Left lung (tissue), 10 donors: ENCODE measurements around the gene MUC13. TPM values are rescaled to one million over a fixed set of nuclear protein-coding genes. Genes with fewer than 3 reads are reported as not detected.

Source experiments
- ATAC-seq: fragments of 200-7000 bp; cut with Tn5 transposase; one replicate; pipeline ENCODE4 v1.9.1; 2020; ENCODE audit warnings: moderate library complexity
- DNase-seq, 4 donors: peaks; one replicate each; pipeline ENCODE4 v3.0.0-alpha.2; 2013 to 2020
- H3K27ac ChIP-seq, 2 donors: fragments of 200-600 bp; sonication (generic) in 1 of 2; one replicate each; pipeline versions ENCODE4 v1.5.0 to v1.8.0; 2020 to 2021
- H3K27me3 ChIP-seq, 2 donors: fragments of 200-600 bp; sonication (generic) in 1 of 2; one replicate each; pipeline versions ENCODE4 v1.5.0 to v1.8.0; 2020 to 2021
- H3K36me3 ChIP-seq, 2 donors: fragments of 200-600 bp; sonication (generic) in 1 of 2; one replicate each; pipeline versions ENCODE4 v1.5.0 to v1.8.0; 2020 to 2021
- H3K4me1 ChIP-seq, 2 donors: fragments of 200-600 bp; one replicate each; pipeline ENCODE4 v1.8.0; 2021
- H3K4me3 ChIP-seq, 2 donors: fragments of 200-600 bp; sonication (generic) in 1 of 2; one replicate each; pipeline versions ENCODE4 v1.5.0 to v1.8.0; 2020 to 2021; ENCODE audit warnings: mild to moderate bottlenecking in 1 of 2
- H3K9me3 ChIP-seq, 2 donors: fragments of 200-600 bp; sonication (generic) in 1 of 2; one replicate each; pipeline versions ENCODE4 v1.5.0 to v1.8.0; 2020 to 2021
- CTCF ChIP-seq, 2 donors: fragments of 200-600 bp; sonication (generic) in 1 of 2; IDR thresholded peaks; one replicate each; pipeline versions ENCODE4 v1.5.0 to v1.8.0; 2021; ENCODE audit warnings: antibody characterized with exemption in 2 of 2
- intact Hi-C, 2 donors: fragments of 100-400 bp; cut with DNase I; formaldehyde crosslinking; loops; one replicate each; pipeline versions ENCODE4 v1.11.2 to v1.14.2; 2022
- polyA plus RNA-seq, 6 donors: library from polyadenylated mRNA; unstranded; fragments of 120-200 nt; gene quantifications; one replicate each; pipeline ENCODE4 v1.2.1, GENCODE V29; 2013; ENCODE audit not compliant: insufficient read length in 6 of 6
- total RNA-seq, 2 donors: library from RNA; stranded (reverse); fragmentation: NEBNext Ultra II Directional; extraction: Animal tissue kit (Norgen Biotek cat#: 25700); gene quantifications; one replicate each; pipeline ENCODE4 v1.2.1, GENCODE V29; 2021
- donor health status: DM: no; HTN: yes; CAD: no.
- donor health status: DM: no; HTN: no; CAD: no.

MUC13 gene
- total and polyA plus RNA-seq, 8 donors, result 0.50 TPM; not detected in 7

GRCh38 chr3:124939661-124940060 lies 5.1 kb upstream of the MUC13 start:
- TF ChIP-seq CTCF (IDR thresholded peaks at IDR 0.05), result no peak
- DNase-seq (no peak), ATAC-seq (no peak)
- intact Hi-C loops, result loop anchor here in 1 of 2 donors (10.0 kb wide), 1 partner anchor 225 kb away; no protein-coding TSS in a partner anchor
- H3K27ac ChIP-seq, result no peak overlapping the region
- no peaks in the 10 kb centered on the region for H3K9me3 ChIP-seq
- no peaks in the 10 kb centered on the region for H3K27me3 ChIP-seq
- H3K36me3 ChIP-seq, result no peaks in the 10 kb centered on the region
- H3K4me3 ChIP-seq, result no peak overlapping the region
- no peaks in the 10 kb centered on the region for H3K4me1 ChIP-seq

GRCh38 chr3:124938896-124939295 lies 4.3 kb upstream of the MUC13 start:
- Histone ChIP-seq H3K27me3 (no peaks in the 10 kb centered on the region), H3K4me1 (no peaks in the 10 kb centered on the region), H3K9me3 (no peaks in the 10 kb centered on the region), H3K27ac (no peak overlapping the region), H3K4me3 (no peak overlapping the region), H3K36me3 (no peaks in the 10 kb centered on the region)
- no peak for TF ChIP-seq CTCF (IDR thresholded peaks at IDR 0.05)
- no peak for ATAC-seq
- intact Hi-C loops, result loop anchor here in 1 of 2 donors (10.0 kb wide), 1 partner anchor 226 kb away; no protein-coding TSS in a partner anchor
- no peak for DNase-seq

- Histone ChIP-seq H3K4me1 (no peaks in the 10 kb centered on the region), H3K36me3 (no peaks in the 10 kb centered on the region), H3K9me3 (no peaks in the 10 kb centered on the region), H3K27me3 (no peaks in the 10 kb centered on the region), H3K4me3 (no peak overlapping the region), H3K27ac (no peak overlapping the region)
- ATAC-seq (no peak), DNase-seq (no peak)
- TF ChIP-seq CTCF (IDR thresholded peaks at IDR 0.05), result no peak
- intact Hi-C loops, result loop anchor here in 1 of 2 donors (10.0 kb wide), 1 partner anchor 228 kb away; no protein-coding TSS in a partner anchor
Measured at GRCh38 chr3:124937049-124937448, 2.5 kb upstream of the MUC13 start.

GRCh38 chr3:124935794-124936542 lies 1.4 kb upstream of the MUC13 start:
- Histone ChIP-seq H3K36me3 (no peaks in the 10 kb centered on the region), H3K27ac (no peak overlapping the region), H3K4me3 (no peak overlapping the region), H3K9me3 (no peaks in the 10 kb centered on the region), H3K4me1 (no peaks in the 10 kb centered on the region), H3K27me3 (no peaks in the 10 kb centered on the region)
- ATAC-seq (no peak), DNase-seq (no peak)
- intact Hi-C loops, result loop anchor here in 1 of 2 donors (10.0 kb wide), 1 partner anchor 229 kb away; no protein-coding TSS in a partner anchor
- TF ChIP-seq CTCF (IDR thresholded peaks at IDR 0.05), result no peak

- DNase-seq, result no peak
- intact Hi-C loops, result loop anchor here in 1 of 2 donors (10.0 kb wide), 1 partner anchor 230 kb away; no protein-coding TSS in a partner anchor
Measured at GRCh38 chr3:124935264-124935663, 713 bp upstream of the MUC13 start.

More at GRCh38 chr3:124935264-124935663, 713 bp upstream of the MUC13 start:
- TF ChIP-seq CTCF (IDR thresholded peaks at IDR 0.05), result no peak
- Histone ChIP-seq H3K27ac (no peak overlapping the region), H3K4me1 (no peaks in the 10 kb centered on the region), H3K27me3 (no peaks in the 10 kb centered on the region), H3K36me3 (no peaks in the 10 kb centered on the region), H3K9me3 (no peaks in the 10 kb centered on the region), H3K4me3 (no peak overlapping the region)
- ATAC-seq, result no peak
